NCI-H146 (cell line): ENCODE results near the gene RABGGTA.

ENCODE experiments used
- DNase-seq: peaks from one replicate; lab custom pipeline; 2025; lab: John Stamatoyannopoulos, UW

Gene RABGGTA

GRCh38 chr14:24300326-24300980, 29.1 kb upstream of the RABGGTA start:
- DNase-seq = no peak

GRCh38 chr14:24299255-24300191, 28.1 kb upstream of the RABGGTA start, which contains the start of the genes DHRS1 and NOP9:
TSS of gene DHRS1 (minus strand) at chr14:24299780. CDS start at chr14:24299106, 674 bp downstream.
TSS of gene NOP9 (plus strand) at chr14:24299850. CDS start at chr14:24299955, 105 bp downstream.
- DNase-seq = peak; percentile 82

GRCh38 chr14:24298892-24299254, 27.5 kb upstream of the RABGGTA start:
- DNase-seq = no peak

- no peak for DNase-seq
Observed at GRCh38 chr14:24297190-24297964, 26.0 kb upstream of the RABGGTA start.

GRCh38 chr14:24296341-24297157, 25.2 kb upstream of the RABGGTA start:
- DNase-seq = peak; percentile 47

DNA sequence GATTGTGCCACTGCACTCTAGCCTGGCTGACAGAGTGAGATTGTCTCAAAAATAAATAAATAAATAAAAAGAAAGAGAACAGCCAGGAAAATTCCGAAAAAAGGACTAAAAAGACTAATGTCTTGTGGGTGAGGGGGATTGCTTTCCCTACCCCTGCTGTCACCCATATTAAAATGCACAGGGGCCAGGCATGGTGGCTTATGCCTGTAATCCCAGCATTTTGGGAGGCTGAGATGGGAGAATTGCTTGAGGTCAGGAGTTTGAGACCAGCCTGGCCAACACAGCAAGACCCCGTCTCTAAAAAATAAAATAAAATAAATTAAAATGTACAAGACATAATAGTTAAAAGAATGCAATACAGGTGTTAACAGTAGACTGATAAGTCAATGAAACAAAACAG, 22.1 kb upstream of the RABGGTA start:
- no peak for DNase-seq

- DNase-seq = no peak
Observed at GRCh38 chr14:24292118-24292807, 20.9 kb upstream of the RABGGTA start.

DNA sequence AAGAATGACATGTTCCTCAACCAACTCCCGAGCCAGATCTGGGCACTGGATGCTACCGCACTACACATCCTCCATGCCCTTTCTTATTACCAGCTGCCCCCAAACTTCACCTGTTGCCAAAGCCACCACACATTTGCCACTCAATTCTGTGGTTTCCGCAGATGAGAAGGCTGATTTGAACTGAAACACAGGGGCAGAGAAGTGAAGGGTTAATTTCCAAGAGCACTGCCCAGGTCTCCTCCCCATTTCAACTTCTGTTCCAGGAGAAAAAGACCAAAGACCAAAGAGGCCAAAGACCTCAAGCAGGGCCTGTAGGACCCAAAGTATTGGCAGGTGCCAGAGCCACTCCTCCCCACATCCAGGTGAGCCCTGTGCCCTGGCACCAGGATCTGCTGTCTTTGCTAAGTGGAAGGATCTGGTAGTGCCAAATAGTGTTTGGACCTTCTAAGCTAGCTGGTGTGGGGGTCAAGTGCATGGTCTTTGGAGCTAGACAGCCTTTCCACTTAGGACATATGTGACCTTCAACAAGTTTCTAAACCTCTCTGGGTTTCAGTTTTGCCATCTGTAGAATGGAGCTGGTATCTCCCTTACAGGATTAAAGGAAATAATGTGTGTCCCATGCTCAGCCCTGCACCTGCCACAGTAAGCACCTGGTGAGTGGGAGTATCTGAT, 20.2 kb upstream of the RABGGTA start:
- DNase-seq = no peak

GRCh38 chr14:24290746-24291145, 19.3 kb upstream of the RABGGTA start:
- no peak for DNase-seq

GRCh38 chr14:24289649-24290280, 18.4 kb upstream of the RABGGTA start:
- DNase-seq = no peak

DNA sequence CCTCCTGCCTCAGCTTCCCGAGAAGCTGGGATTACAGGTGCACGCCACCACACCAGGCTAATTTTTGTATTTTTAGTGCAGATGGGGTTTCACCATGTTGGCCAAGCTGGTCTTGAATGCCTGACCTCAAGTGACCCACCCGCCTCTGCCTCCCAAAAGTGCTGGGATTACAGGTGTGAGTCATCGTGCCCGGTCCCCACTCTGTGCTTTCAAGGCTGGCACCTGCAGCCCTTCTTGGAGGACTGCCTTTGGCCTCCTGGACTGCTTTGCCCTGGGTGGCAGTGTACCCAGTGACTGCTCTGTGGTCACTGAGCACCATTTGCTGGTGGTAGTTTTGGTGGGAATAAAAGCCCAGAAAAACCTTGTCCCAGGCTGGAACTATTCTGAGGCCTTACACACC, 15.6 kb upstream of the RABGGTA start:
- no peak for DNase-seq

GRCh38 chr14:24285351-24285750, 14.0 kb upstream of the RABGGTA start:
- no peak for DNase-seq

DNA sequence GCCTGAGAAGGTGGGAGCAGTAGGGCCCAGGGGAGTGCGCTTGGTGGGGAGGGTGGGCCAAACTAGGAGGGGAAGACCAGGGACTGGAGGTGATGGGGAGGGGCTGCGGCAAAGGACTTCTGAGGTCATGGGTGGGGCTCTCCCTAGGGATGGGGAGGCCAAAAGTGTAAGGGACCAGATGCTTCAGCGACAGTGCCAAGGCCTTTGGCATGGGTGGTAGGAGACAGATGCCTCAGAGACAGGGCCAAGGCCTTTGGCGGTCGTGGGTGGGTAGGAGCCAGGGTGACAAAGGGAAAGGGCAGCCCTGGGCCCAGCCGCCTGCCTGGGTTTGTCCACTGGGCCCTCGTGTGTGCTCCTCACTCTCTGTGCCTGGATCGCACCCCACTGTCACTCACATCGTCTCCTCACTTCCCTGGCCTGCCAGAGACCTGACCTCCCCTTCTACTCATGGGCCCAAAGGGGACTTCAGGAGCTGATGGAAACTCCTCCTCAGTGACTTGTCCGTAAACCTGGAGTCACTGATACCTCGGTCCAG, 13.2 kb upstream of the RABGGTA start:
- no peak for DNase-seq

- DNase-seq = no peak
Observed at GRCh38 chr14:24283796-24284460, 12.5 kb upstream of the RABGGTA start.

DNA sequence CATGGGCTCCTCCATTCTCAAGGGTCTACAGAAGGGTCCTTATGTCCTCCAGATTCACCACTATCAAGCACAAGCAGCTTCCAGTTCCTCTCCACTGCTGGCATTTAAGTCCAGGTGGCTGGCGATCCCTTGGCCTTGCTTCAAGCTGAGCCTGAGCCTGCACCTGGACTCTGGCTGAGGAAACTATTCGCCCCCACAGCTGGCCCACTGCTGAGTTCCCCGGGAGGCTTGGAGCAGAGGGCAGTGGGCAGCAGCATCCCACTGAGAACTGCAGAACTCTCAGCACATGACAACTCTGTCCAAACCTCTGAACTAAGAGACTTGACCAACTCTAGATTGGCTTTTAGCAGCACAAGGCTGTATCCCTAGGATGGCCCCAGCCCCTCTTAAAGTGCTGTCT, 11.3 kb upstream of the RABGGTA start:
- no peak for DNase-seq

DNA sequence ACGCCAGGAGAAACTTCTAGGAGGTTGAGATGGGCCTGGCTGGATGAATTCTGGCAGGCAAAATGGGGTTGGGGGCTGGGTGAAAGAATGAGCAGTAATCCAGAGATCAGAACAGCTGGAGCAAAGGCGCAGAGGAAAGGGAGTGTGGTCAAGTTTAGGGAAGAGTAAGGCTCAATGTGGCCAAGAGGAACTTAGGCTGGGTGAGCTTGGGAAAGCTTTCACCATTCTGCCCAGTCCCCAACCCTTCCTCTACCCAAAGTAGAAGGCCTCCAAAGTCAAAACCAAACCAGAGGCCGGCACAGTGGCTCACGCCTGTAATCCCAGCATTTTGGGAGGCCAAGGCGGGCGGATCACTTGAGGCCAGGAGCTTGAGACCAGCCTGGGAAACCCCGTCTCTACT, 10.2 kb upstream of the RABGGTA start:
- DNase-seq = no peak

- no peak for DNase-seq
Observed at GRCh38 chr14:24280797-24281460, 9.5 kb upstream of the RABGGTA start.
